ENCODE results near the gene MYO1A. TPM values are rescaled to one million over a fixed set of nuclear protein-coding genes. Genes with fewer than 3 reads are reported as not detected.
"Not testable (repeated sequence)": the region's sequence is repeated elsewhere in the genome, so short reads cannot be mapped to it uniquely, and the experiment has no call there.

The MYO1A gene
- total RNA-seq, 2 donors from 2014 or later: 11.4 to 13.4 TPM

DNA sequence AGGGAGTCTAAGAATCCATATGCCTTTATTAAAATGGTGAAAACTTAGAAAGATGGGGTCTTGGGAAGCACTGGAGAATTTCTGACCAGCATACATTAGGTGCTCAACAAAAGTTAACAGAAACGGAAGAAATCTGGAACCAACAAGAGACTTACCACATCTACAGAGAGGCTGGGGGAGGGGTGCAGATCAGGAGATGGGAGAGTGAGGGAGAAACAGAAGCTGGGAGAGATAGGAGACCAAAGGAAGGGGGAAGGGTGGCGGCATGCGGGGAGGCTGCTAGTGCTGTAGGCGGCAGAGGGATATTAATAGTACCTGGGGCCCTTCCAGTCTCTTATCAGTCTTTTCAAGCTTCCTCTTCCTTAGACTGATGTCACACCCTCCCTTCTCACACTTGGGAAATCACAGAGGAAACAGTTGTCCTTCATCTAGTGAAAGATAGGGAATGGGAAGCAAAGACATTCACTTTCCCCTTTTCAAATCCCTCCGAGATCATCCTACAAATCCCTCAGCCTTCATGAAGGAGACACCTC lies 61.7 kb downstream of the MYO1A start:
- H3K9me3 Mint-ChIP-seq: no peaks in the 10 kb centered on the region
- ATAC-seq (replicated peaks in 1 of 2): no peak
- H3K27me3 Mint-ChIP-seq (ENCODE audit: low read depth): no peaks in the 10 kb centered on the region

DNA sequence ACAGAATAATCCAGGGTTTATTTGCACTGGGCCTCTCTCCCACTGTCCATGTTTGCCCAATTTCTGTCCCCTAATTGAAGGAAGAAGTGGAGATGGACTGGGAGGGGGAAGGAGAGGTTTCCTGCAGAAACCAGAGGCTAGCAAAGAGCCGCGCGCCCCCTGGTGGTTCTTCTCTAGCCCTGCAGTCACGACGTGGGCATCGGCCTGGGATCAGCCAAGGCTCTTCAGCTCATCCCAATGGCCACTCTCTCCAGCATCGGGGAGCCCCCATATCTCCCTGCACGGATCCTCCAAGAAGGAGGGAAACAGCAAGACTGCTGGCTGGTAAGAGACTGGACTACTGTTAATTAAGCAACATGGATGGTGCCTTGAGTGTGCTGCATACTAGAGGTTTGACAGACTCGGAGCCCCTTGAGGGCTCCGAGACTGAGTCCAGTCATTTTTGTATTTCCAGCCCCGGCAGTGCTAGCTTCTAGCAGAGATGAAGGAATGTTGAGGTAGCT lies 62.3 kb downstream of the MYO1A start:
- peaks cover 21% of the 10 kb centered on the region for H3K4me1 Mint-ChIP-seq (ENCODE audit: low read depth)
- DNase-seq: peak; percentile 72 to 78

More for the DNA sequence above, 61.7 kb downstream of the MYO1A start:
- DNase-seq: no peak
- Mint-ChIP-seq H3K4me1 (ENCODE audit: low read depth) (peaks cover 21% of the 10 kb centered on the region), H3K36me3 (ENCODE audit: insufficient read depth in 2 of 2) (no peaks in the 10 kb centered on the region), H3K27ac (no peak overlapping the region), H3K4me3 (no peak overlapping the region)

GRCh38 chr12:56987011-56987410 lies 62.9 kb downstream of the MYO1A start:
- Mint-ChIP-seq H3K9me3 (no peaks in the 10 kb centered on the region), H3K27ac (no peak overlapping the region), H3K36me3 (ENCODE audit: insufficient read depth in 2 of 2) (no peaks in the 10 kb centered on the region), H3K4me1 (ENCODE audit: low read depth) (peaks cover 21% of the 10 kb centered on the region), H3K27me3 (ENCODE audit: low read depth) (no peaks in the 10 kb centered on the region), H3K4me3 (no peak overlapping the region)
- DNase-seq (no peak), ATAC-seq (replicated peaks in 1 of 2) (no peak)

More for the DNA sequence above, 62.3 kb downstream of the MYO1A start:
- H3K27ac Mint-ChIP-seq: no peak overlapping the region
- H3K36me3 Mint-ChIP-seq (ENCODE audit: insufficient read depth in 2 of 2): no peaks in the 10 kb centered on the region
- no peak overlapping the region for H3K4me3 Mint-ChIP-seq
- no peaks in the 10 kb centered on the region for H3K27me3 Mint-ChIP-seq (ENCODE audit: low read depth)
- no peaks in the 10 kb centered on the region for H3K9me3 Mint-ChIP-seq
- peak; percentile 61 to 67 for ATAC-seq (replicated peaks in 1 of 2)

DNA sequence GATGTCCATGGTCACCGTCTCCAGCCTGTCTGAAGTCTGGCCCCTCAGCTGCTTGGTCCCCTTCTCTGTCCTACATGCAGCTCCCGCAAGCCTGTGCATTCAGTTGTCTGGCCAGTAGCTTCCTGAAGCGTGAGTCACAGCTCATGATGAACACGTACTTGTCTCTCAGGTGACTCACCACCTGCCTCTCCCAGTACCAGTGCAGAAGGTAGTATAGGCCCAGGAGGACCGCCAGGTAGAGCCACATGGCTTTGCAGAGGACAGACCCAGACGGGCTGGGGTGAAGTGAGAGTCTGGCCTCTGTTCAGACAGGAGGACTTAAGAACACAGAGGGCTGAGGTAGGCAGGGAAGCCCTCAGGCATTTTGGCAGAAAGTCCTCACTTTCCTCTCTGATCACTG lies 64.2 kb downstream of the MYO1A start:
- H3K27ac Mint-ChIP-seq; H3K9me3 Mint-ChIP-seq; H3K36me3 Mint-ChIP-seq (ENCODE audit: insufficient read depth in 2 of 2); H3K27me3 Mint-ChIP-seq (ENCODE audit: low read depth); H3K4me3 Mint-ChIP-seq: not testable (repeated sequence)
- H3K4me1 Mint-ChIP-seq (ENCODE audit: low read depth): peaks cover 13% of the 10 kb centered on the region
- ATAC-seq (replicated peaks in 1 of 2) (peak; percentile 89 to 93), DNase-seq (peak in 1 of 2 donors; percentile 38)

- peaks cover 7% of the 10 kb centered on the region for H3K4me1 Mint-ChIP-seq (ENCODE audit: low read depth)
- H3K27me3 Mint-ChIP-seq (ENCODE audit: low read depth): no peaks in the 10 kb centered on the region
- H3K36me3 Mint-ChIP-seq (ENCODE audit: insufficient read depth in 2 of 2): no peaks in the 10 kb centered on the region
- no peak overlapping the region for H3K4me3 Mint-ChIP-seq
- no peak for ATAC-seq (replicated peaks in 1 of 2)
- no peak overlapping the region for H3K27ac Mint-ChIP-seq
- no peaks in the 10 kb centered on the region for H3K9me3 Mint-ChIP-seq
- no peak for DNase-seq
Measured at GRCh38 chr12:56983386-56983785, 66.5 kb downstream of the MYO1A start.

- H3K27me3 Mint-ChIP-seq (ENCODE audit: low read depth); H3K36me3 Mint-ChIP-seq (ENCODE audit: insufficient read depth in 2 of 2); H3K4me1 Mint-ChIP-seq (ENCODE audit: low read depth); ATAC-seq (replicated peaks in 1 of 2); H3K4me3 Mint-ChIP-seq; H3K9me3 Mint-ChIP-seq; H3K27ac Mint-ChIP-seq; DNase-seq: not testable (repeated sequence)
Measured at GRCh38 chr12:56982578-56983236, 67.2 kb downstream of the MYO1A start.

DNA sequence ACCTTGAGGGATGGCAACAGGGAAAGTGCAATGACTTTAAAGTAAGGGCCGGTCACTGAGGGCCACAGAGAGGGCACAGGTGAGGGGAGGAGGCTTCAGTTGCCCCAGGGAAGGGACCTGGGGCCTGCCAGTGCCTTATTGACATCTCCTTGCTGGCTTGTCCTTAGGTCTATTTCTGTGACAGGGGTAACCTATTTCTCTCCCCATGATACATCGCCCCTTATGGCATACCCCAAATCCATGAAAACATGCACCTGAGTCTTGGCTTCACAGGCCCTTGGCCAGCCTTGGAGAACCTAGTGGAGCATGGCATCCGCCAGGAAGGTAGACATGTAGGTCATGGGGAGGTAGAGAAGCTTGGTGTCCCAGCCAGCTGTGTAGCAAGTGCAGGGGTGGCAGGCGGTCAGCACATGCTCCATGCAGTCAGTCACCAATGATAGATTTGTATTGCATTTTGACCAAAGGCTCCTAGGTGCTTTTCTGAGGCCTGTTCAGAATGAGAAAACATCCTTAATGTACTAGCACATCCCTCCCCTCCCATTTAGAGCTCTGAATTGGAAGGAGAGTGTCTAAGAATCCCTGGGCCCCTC lies 68.9 kb downstream of the MYO1A start:
- H3K9me3 Mint-ChIP-seq: peaks cover 0 to 1% of the 10 kb centered on the region in 2 donors
- H3K27ac Mint-ChIP-seq: no peak overlapping the region
- H3K4me1 Mint-ChIP-seq (ENCODE audit: low read depth): peaks cover 6% of the 10 kb centered on the region
- ATAC-seq (replicated peaks in 1 of 2): no peak
- H3K27me3 Mint-ChIP-seq (ENCODE audit: low read depth): no peaks in the 10 kb centered on the region
- no peaks in the 10 kb centered on the region for H3K36me3 Mint-ChIP-seq (ENCODE audit: insufficient read depth in 2 of 2)
- no peak for DNase-seq
- no peak overlapping the region for H3K4me3 Mint-ChIP-seq

- Mint-ChIP-seq H3K4me1 (ENCODE audit: low read depth) (no peaks in the 10 kb centered on the region), H3K9me3 (peaks cover under 1 to 1% of the 10 kb centered on the region in 2 donors), H3K36me3 (ENCODE audit: insufficient read depth in 2 of 2) (no peaks in the 10 kb centered on the region), H3K4me3 (no peak overlapping the region), H3K27ac (no peak overlapping the region), H3K27me3 (ENCODE audit: low read depth) (no peaks in the 10 kb centered on the region)
- no peak for DNase-seq
- ATAC-seq (replicated peaks in 1 of 2): no peak
Measured at GRCh38 chr12:56980268-56980667, 69.7 kb downstream of the MYO1A start.

- DNase-seq: no peak
- ATAC-seq (replicated peaks in 1 of 2): no peak
- Mint-ChIP-seq H3K4me1 (ENCODE audit: low read depth) (no peaks in the 10 kb centered on the region), H3K27ac (no peak overlapping the region), H3K36me3 (ENCODE audit: insufficient read depth in 2 of 2) (no peaks in the 10 kb centered on the region), H3K4me3 (no peak overlapping the region), H3K27me3 (ENCODE audit: low read depth) (no peaks in the 10 kb centered on the region), H3K9me3 (peaks cover 1 to 2% of the 10 kb centered on the region in 2 donors)
Measured at GRCh38 chr12:56979628-56980027, 70.3 kb downstream of the MYO1A start.

Other genes with a start within 250 kb of the MYO1A start
- gene SDR9C7, start 115.7 kb downstream of the MYO1A start, total RNA-seq: under 1 TPM in 1 of 2 donors, not detected in 1; 0.14 TPM
- 1 to 10 TPM; 1.5 to 2.1 TPM for gene RDH16, start 92.5 kb downstream of the MYO1A start, total RNA-seq
- 10 to 100 TPM in 1 of 2 donors, 1 to 10 TPM in 1; 9.7 to 10.3 TPM for gene ZBTB39, start 43.6 kb downstream of the MYO1A start, total RNA-seq
- 1 to 10 TPM; 4.2 to 4.4 TPM for gene TAC3, start 33.6 kb downstream of the MYO1A start, total RNA-seq
- gene NEMP1, start 28.7 kb upstream of the MYO1A start, total RNA-seq: 100 to 1,000 TPM; 114 to 119 TPM
- 10 to 100 TPM; 30.7 to 31.0 TPM for gene NAB2, start 39.0 kb upstream of the MYO1A start, total RNA-seq
- gene STAT6, start 61.2 kb upstream of the MYO1A start, total RNA-seq: 100 to 1,000 TPM; 178 to 191 TPM
- gene LRP1, start 78.4 kb upstream of the MYO1A start, total RNA-seq: 1 to 10 TPM; 3.2 to 4.8 TPM
- gene LRP1-AS, start 97.5 kb upstream of the MYO1A start, total RNA-seq: not detected
- gene NXPH4, start 166.7 kb upstream of the MYO1A start, total RNA-seq: 1 to 10 TPM; 1.5 to 2.3 TPM
- gene SHMT2, start 179.6 kb upstream of the MYO1A start, total RNA-seq: 100 to 1,000 TPM; 507 to 550 TPM
- gene STAC3, start 201.1 kb upstream of the MYO1A start, total RNA-seq: 1 to 10 TPM; 3.5 to 4.2 TPM